IPS-15b (cell line): ENCODE results near the gene EMX1.

Source experiments
- H3K27me3 ChIP-seq: one replicate; pipeline ENCODE4 v1.6.1; 2013; ENCODE audit warnings: low read length; ENCODE audit not compliant: control insufficient read depth, insufficient read depth
- H3K36me3 ChIP-seq: one replicate; pipeline ENCODE4 v1.6.1; 2013; ENCODE audit warnings: low read length; ENCODE audit not compliant: control insufficient read depth, insufficient read depth
- H3K4me1 ChIP-seq: one replicate; pipeline ENCODE4 v1.6.1; 2013; ENCODE audit warnings: mild to moderate bottlenecking, low read length; ENCODE audit not compliant: control insufficient read depth, insufficient read depth
- H3K4me3 ChIP-seq: one replicate; pipeline ENCODE4 v1.5.1; 2013; ENCODE audit warnings: low read depth, low read length
- H3K9ac ChIP-seq: one replicate; pipeline ENCODE4 v1.6.1; 2013; ENCODE audit warnings: low read depth, mild to moderate bottlenecking, low read length
- H3K9me3 ChIP-seq: one replicate; pipeline ENCODE4 v1.6.1; 2013; ENCODE audit warnings: mild to moderate bottlenecking, low read length; ENCODE audit not compliant: control insufficient read depth, insufficient read depth

Gene EMX1

DNA sequence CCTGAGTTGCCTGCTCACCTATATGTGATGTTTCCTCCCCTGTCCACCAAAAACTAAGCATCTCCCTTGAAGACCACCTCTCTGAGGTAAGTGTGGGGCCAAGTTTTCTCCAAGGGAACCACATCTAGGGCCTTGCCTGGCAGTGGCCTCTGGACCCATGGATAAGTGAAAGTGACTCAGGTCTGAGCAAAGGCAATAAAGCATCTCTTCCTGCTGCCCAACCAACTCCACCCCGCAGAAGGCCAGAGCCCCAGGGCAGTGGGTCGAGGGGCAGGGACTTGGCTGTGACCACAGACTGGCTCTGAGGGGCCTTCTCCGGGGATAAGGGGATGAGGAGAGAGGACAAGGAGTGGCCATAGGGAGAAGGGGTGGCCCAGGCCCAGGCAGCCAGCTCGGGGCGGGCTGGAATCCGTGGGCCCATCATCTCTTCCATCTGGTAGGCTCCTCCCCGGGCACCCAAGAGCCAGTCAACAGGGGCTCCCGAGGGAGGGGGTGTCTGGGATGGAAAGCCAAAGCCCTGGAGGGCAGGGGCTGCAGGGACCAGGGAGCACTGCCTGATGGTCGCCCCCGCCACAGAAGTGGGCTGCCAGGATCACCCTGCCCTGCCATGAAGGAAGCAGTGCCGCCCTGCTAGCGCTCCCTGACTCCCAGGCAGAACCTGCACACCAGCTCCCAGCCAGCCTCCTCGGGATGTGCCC is 33.4 kb downstream of the EMX1 start:
- H3K4me1 ChIP-seq, result peaks cover 9% of the 10 kb centered on the region
- peaks cover 3% of the 10 kb centered on the region for H3K36me3 ChIP-seq
- H3K9me3 ChIP-seq, result no peaks in the 10 kb centered on the region
- no peak overlapping the region for H3K4me3 ChIP-seq
- H3K9ac ChIP-seq, result no peak overlapping the region
- no peaks in the 10 kb centered on the region for H3K27me3 ChIP-seq

DNA sequence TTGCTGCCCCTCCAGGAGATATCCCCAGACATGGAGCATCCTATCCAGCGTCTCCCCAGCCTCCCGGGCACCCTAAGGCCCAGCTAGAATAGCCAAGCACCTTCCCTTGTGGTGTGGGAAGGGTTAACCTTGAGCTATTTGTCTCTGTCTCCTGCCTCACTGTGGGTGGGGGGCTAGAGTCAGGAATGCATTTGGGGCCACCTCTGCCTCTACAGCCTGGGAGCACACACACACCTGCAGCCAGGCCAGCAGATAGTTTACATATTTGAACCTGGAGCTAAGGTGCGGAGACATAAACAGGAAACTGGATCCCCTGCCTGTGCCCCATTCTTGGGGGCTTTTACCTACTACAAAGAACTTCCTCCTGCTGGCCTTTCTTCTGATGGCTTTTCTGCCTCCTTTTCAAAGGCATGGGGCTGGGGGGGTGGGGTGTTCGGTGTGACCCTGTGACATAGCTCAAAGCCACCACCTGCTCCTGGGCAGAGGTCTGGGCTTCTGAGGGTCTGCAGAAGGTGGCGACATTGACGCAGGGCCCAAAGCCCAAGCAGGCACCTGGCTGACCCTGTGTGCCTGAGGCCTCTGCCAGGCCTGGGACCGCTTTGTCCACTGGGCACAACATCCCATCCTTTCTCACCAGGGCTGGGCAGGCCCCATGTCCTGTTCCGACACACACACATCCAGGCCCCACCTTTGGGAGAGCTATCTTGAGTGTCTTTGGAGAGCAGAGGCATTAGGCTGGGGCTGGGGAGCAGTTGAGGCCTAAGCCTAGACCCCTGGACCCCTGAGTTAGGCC is 34.2 kb downstream of the EMX1 start:
- Histone ChIP-seq H3K4me1 (peaks cover 9% of the 10 kb centered on the region), H3K4me3 (no peak overlapping the region), H3K9ac (no peak overlapping the region), H3K27me3 (no peaks in the 10 kb centered on the region), H3K36me3 (peaks cover 3% of the 10 kb centered on the region), H3K9me3 (no peaks in the 10 kb centered on the region)

DNA sequence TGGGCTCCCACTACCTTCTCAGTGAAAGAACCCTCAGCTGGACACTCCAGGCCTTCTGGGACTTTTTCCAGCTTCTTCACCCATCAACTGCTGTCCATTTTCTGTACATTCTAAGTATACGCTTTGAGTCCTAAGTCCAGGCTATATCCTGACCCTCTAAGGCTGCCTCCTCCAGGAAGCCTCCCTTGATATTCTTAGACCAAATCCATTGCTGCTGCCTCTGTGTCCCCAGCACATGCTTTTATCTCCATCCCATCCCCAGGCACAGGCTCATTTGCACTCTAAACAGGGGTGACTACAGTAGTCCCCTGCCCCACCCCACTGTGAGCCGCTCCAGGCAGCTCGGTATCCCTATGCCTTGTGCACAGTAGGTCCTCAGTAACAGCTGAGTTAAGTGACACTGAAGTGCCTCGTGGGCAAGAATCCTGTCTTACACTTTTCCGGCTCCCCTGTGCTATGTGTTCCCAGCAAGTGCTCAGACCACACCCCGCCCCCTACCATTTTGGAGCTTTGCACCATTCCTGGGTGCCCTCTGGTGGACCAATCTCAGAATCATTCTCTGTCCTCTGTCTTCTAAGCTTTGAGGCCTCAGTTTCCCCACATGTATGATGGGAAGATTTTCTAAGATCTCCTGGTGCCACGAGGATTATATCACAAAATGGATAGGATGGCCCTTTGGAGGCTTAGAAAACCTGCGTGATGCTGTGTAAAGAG is 34.9 kb downstream of the EMX1 start:
- Histone ChIP-seq H3K4me3 (no peak overlapping the region), H3K36me3 (peaks cover 3% of the 10 kb centered on the region), H3K4me1 (peaks cover 9% of the 10 kb centered on the region), H3K9ac (no peak overlapping the region), H3K27me3 (no peaks in the 10 kb centered on the region), H3K9me3 (no peaks in the 10 kb centered on the region)

DNA sequence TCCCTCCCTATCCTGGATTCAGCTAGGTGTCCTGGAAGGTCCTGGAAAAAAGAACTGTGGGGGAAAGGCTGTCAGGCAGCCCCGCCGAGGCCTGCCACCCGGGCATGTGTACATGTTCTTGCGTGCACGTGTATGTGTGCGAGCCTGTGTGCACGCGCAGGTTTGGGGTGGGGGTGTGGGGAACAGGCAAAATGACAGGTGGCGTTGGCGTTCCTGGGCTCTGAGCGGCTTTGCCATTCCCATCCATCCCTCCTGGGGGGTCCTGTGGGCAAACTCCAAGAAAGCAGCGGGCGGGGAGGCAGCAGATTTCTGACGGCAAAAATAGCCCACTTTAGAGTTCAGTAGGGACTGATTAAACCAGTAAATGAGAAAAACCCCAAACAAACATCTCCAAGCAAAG is 35.6 kb downstream of the EMX1 start:
- peaks cover 3% of the 10 kb centered on the region for H3K36me3 ChIP-seq
- H3K4me1 ChIP-seq, result peaks cover 9% of the 10 kb centered on the region
- no peaks in the 10 kb centered on the region for H3K27me3 ChIP-seq
- H3K4me3 ChIP-seq, result no peak overlapping the region
- no peaks in the 10 kb centered on the region for H3K9me3 ChIP-seq
- no peak overlapping the region for H3K9ac ChIP-seq

DNA sequence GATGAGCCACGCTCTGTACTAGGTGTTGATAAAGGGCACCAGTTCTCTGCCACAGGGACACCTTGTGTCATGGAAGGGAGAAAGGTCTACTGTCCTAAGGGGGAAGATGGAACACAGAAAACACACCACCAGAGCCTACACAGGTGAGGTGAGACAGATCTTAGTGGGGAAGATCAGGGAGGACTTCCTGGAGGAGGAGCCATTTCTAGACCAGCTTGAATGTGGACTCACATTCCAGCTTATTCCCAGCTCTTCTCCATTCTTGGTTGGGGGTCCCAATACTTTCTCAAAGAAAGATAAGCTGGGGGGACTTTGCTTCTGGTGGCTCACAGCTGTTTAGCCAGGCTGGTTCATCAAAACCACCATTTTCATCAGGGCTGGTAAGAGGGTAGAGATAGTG is 36.2 kb downstream of the EMX1 start:
- Histone ChIP-seq H3K9ac (no peak overlapping the region), H3K4me3 (no peak overlapping the region)

DNA sequence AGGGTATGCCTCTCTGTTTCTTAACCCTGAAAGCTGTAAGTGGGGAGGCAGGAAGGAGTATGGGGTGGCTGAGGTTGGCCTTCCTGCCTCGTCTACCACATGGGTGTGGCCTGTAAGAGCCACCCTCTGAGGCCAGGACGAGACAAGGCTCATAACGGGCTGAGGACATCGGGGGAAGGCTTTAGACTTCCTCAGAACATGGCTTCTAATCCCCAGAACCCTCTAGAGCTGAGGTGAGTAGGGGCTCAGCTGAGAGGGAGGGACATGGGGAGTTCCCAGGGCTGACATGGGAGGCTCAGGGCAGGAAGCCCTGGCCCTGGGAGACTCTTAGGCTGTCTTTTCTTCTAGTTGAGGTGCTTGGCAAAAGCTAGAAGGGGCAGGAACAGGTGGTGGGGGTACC is 36.7 kb downstream of the EMX1 start:
- Histone ChIP-seq H3K4me3 (no peak overlapping the region), H3K4me1 (peaks cover 9% of the 10 kb centered on the region), H3K27me3 (no peaks in the 10 kb centered on the region), H3K9me3 (no peaks in the 10 kb centered on the region), H3K36me3 (peaks cover 3% of the 10 kb centered on the region), H3K9ac (no peak overlapping the region)

More for the DNA sequence above, 36.2 kb downstream of the EMX1 start:
- no peaks in the 10 kb centered on the region for H3K27me3 ChIP-seq
- no peaks in the 10 kb centered on the region for H3K9me3 ChIP-seq
- H3K36me3 ChIP-seq, result peaks cover 3% of the 10 kb centered on the region
- peaks cover 9% of the 10 kb centered on the region for H3K4me1 ChIP-seq

DNA sequence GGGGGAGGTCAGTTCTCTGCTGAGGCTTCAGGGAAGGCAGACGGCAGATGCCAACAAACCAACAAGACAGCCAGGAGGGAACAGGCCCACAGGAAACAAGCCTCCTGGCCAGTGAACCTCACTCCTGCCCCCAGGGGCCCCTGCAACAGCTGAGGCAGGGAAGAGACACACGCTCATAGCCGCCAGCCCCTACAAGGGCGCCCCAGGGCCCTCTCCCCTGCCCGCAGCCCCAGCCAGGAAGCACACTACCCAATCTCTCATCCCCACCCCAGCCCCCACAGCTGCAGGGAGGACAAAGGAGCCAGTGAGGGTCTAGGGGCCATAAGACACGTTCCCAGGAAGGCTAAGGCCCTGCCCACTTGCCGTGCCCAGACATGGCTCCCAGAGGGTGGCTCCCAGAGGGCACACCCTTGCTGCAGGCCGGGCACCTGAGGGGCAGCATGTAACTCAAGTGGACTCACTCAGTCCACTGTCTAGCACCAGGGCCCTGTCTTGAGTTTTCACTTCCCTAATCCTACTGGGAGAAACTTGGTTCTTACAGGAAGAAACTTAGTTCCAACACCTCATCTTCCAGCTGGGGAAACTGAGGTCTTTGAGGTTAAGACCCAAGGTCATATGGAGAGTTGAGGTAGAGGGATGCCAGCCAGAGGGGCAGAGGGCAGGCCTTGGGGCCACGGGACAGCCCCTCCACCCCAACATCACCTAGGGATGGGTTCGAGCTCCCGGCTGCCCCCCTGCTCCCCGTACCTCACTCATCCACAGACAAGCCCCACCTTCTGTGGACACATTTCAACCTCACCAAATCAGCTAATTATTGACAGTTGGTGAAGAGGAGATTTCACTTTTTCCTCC is 37.3 kb downstream of the EMX1 start:
- H3K4me3 ChIP-seq, result no peak overlapping the region

DNA sequence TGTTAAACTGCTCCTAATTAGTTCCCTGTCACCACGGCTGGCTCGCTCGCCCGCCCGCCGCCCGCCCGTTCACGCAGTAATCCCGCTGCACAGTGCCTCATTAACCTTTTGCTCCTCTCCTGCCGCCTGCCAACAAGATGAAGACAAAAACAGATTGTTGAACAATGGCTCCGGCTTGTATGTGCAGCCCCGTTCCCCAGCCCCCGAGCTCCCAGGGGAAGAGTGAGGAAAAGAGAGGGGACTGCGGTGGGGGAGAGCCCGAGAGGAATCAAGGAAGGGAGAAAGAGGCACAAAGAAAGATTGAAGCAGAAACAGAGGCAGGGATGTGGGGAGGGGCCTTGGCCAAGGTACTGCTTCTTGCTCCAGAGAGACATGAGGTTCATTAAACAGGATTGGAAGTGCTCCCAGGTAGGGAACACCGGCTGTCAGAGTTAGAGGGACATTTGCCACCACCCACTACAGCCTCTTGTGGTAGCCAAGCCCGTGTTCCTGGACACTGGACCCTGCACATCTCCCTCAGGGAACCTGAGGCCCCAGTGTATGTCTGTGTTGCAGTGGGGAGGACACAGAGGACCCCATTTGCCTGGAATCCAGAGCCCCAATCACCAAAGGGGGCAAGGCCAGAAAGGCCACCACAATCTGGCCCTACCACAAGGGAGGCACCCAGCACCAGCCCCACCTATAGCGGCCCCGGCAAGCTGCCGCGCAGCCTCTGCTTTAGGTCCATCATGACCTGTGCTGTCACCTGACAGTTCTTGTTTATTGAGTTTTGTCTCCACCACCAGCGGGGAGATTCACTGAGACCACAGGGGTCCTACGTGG is 38.1 kb downstream of the EMX1 start:
- Histone ChIP-seq H3K4me1 (peaks cover 9% of the 10 kb centered on the region), H3K27me3 (no peaks in the 10 kb centered on the region), H3K36me3 (peaks cover 3% of the 10 kb centered on the region), H3K4me3 (no peak overlapping the region), H3K9me3 (no peaks in the 10 kb centered on the region), H3K9ac (no peak overlapping the region)

More for the DNA sequence above, 37.3 kb downstream of the EMX1 start:
- Histone ChIP-seq H3K36me3 (peaks cover 3% of the 10 kb centered on the region), H3K27me3 (no peaks in the 10 kb centered on the region), H3K4me1 (peaks cover 9% of the 10 kb centered on the region), H3K9ac (no peak overlapping the region), H3K9me3 (no peaks in the 10 kb centered on the region)

DNA sequence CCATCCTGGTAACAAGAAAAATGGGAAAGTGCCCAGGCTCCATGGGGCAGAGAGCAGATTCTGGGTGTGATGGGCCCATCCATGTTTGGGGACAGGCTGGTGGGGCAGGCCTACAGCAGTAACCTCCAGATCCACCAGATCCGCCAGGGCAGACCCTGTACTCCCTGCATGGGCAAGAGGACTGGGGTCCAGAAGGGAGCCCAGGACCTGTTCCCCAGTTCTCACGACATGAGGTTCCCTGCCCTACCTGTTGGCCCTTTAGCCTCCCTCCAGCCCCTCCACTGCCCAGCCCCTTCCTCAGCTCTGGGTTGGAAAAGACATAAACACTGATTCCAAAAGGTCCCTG is 38.7 kb downstream of the EMX1 start:
- H3K9me3 ChIP-seq, result no peaks in the 10 kb centered on the region
- no peaks in the 10 kb centered on the region for H3K36me3 ChIP-seq
- no peaks in the 10 kb centered on the region for H3K27me3 ChIP-seq
- H3K4me1 ChIP-seq, result peaks cover 9% of the 10 kb centered on the region
- H3K4me3 ChIP-seq, result no peak overlapping the region
- H3K9ac ChIP-seq, result no peak overlapping the region

DNA sequence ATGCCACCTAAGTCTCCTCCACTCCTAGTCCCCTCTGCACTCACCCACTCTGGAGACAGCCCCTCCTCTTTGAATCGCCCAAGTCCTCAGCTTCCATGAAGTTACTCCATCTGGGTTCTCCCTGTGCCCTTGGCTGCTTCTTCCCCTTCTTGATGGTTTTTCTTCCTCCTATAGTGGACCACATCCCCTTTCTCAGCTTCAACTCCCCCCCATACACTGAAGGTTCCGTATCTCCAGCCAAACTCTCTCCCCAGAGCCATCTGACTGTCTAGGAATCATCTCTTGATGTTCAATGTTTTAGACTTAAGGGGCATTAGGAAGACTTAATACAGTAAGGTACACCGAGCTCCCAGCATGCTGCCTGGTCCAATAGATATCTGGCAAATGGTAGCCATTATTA is 39.6 kb downstream of the EMX1 start:
- Histone ChIP-seq H3K4me1 (peaks cover 6% of the 10 kb centered on the region), H3K9me3 (no peaks in the 10 kb centered on the region), H3K9ac (no peak overlapping the region), H3K4me3 (no peak overlapping the region), H3K27me3 (no peaks in the 10 kb centered on the region), H3K36me3 (no peaks in the 10 kb centered on the region)
